ENCODE results near the gene RAB3GAP2.
"Not testable (repeated sequence)": the region's sequence is repeated elsewhere in the genome, so short reads cannot be mapped to it uniquely, and the experiment has no call there.

The RAB3GAP2 gene

GRCh38 chr1:220219865-220220698 is 52.2 kb downstream of the RAB3GAP2 start:
- peak overlapping the region; percentile 91 for H3K4me3 ChIP-seq (ENCODE audit: low read depth, low read length)
- DNase-seq (ENCODE audit: low read depth), result peak; percentile 85
- TF ChIP-seq CTCF (IDR thresholded peaks at IDR 0.05; ENCODE audit: insufficient read depth, low read depth, low read length, missing control alignments), result no peak

- H3K4me3 ChIP-seq (ENCODE audit: low read depth, low read length), result no peak overlapping the region
- no peak for DNase-seq (ENCODE audit: low read depth)
- TF ChIP-seq CTCF (IDR thresholded peaks at IDR 0.05; ENCODE audit: insufficient read depth, low read depth, low read length, missing control alignments), result no peak
Measured at GRCh38 chr1:220219136-220219442, 53.2 kb downstream of the RAB3GAP2 start.

GRCh38 chr1:220218397-220219135 is 53.7 kb downstream of the RAB3GAP2 start:
- DNase-seq (ENCODE audit: low read depth), result peak; percentile 88
- peak; percentile 64 for TF ChIP-seq CTCF (IDR thresholded peaks at IDR 0.05; ENCODE audit: insufficient read depth, low read depth, low read length, missing control alignments)
- H3K4me3 ChIP-seq (ENCODE audit: low read depth, low read length), result not testable (repeated sequence)

- TF ChIP-seq CTCF (IDR thresholded peaks at IDR 0.05; ENCODE audit: insufficient read depth, low read depth, low read length, missing control alignments), result peak; percentile 48
- H3K4me3 ChIP-seq (ENCODE audit: low read depth, low read length), result no peak overlapping the region
- DNase-seq (ENCODE audit: low read depth), result peak; percentile 45
Measured at GRCh38 chr1:220217383-220217988, 54.8 kb downstream of the RAB3GAP2 start.

GRCh38 chr1:220213382-220213983 is 58.8 kb downstream of the RAB3GAP2 start:
- no peak for DNase-seq (ENCODE audit: low read depth)
- no peak overlapping the region for H3K4me3 ChIP-seq (ENCODE audit: low read depth, low read length)
- no peak for TF ChIP-seq CTCF (IDR thresholded peaks at IDR 0.05; ENCODE audit: insufficient read depth, low read depth, low read length, missing control alignments)

DNA sequence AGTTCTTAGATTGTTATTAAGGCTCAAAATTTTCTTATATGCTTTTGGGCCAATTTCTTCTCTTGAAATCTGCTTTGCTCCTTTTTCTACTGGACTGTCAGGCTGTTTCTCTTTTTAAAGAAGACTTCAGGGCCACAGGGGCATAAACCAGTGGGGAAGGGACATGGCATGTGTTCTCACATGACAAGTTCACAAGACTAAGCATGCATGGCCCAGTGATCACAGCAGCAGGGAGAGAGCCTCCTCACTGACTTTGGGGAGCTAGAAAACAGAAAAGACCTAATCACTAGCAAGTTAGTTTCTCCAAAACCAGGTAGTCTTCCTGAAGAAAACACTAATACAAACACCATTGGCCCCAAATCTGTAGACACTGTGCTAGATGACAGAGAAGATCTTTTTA is 64.8 kb downstream of the RAB3GAP2 start:
- no peak for DNase-seq (ENCODE audit: low read depth)
- no peak overlapping the region for H3K4me3 ChIP-seq (ENCODE audit: low read depth, low read length)
- TF ChIP-seq CTCF (IDR thresholded peaks at IDR 0.05; ENCODE audit: insufficient read depth, low read depth, low read length, missing control alignments), result no peak

- not testable (repeated sequence) for DNase-seq (ENCODE audit: low read depth); H3K4me3 ChIP-seq (ENCODE audit: low read depth, low read length)
Measured at GRCh38 chr1:220204758-220205157, 67.5 kb downstream of the RAB3GAP2 start.

All from GM12865 (cell line).